CD8-positive, alpha-beta memory T cell (primary cell): ENCODE measurements around the gene PPP1R14B. TPM values are rescaled to one million over a fixed set of nuclear protein-coding genes. Genes with fewer than 3 reads are reported as not detected.

Experiments
- polyA plus RNA-seq: library from polyadenylated mRNA; unstranded; fragments of 300-500 nt; fragmentation: Illumina TruSeq; gene quantifications from one replicate; pipeline ENCODE4 v1.2.3, GENCODE V29; 2021
- total RNA-seq, 2 experiments: library from RNA; stranded (reverse); gene quantifications; one replicate each; pipeline ENCODE4 v1.2.3, GENCODE V29; 2021

Gene PPP1R14B
- total and polyA plus RNA-seq, 3 experiments from 2014 or later, result 57.3 to 381 (median 365) TPM

Other genes starting within 250 kb of the PPP1R14B start
- not detected for gene FLRT1, start 211.0 kb downstream of the PPP1R14B start, total RNA-seq
- gene FLRT1, start 211.0 kb downstream of the PPP1R14B start, polyA plus RNA-seq, result not detected
- gene MACROD1, start 80.8 kb downstream of the PPP1R14B start, total RNA-seq, result 10 to 100 TPM; 19.6 to 25.5 TPM
- 9.2 TPM for gene MACROD1, start 80.8 kb downstream of the PPP1R14B start, polyA plus RNA-seq
- 100 to 1,000 TPM; 457 to 461 TPM for gene STIP1, start 60.8 kb downstream of the PPP1R14B start, total RNA-seq
- gene STIP1, start 60.8 kb downstream of the PPP1R14B start, polyA plus RNA-seq, result 108 TPM
- gene FERMT3, start 40.2 kb downstream of the PPP1R14B start, total RNA-seq, result 100 to 1,000 TPM; 205 to 213 TPM
- 206 TPM for gene FERMT3, start 40.2 kb downstream of the PPP1R14B start, polyA plus RNA-seq
- 10 to 100 TPM; 28.3 to 31.5 TPM for gene TRPT1, start 20.8 kb downstream of the PPP1R14B start, total RNA-seq
- gene TRPT1, start 20.8 kb downstream of the PPP1R14B start, polyA plus RNA-seq, result 47.6 TPM
- 10 to 100 TPM; 75.3 to 78.6 TPM for gene NUDT22, start 20.7 kb downstream of the PPP1R14B start, total RNA-seq
- 51.6 TPM for gene NUDT22, start 20.7 kb downstream of the PPP1R14B start, polyA plus RNA-seq
- 10 to 100 TPM; 25.5 to 26.4 TPM for gene DNAJC4, start 16.4 kb downstream of the PPP1R14B start, total RNA-seq
- 28.7 TPM for gene DNAJC4, start 16.4 kb downstream of the PPP1R14B start, polyA plus RNA-seq
- gene VEGFB, start 12.4 kb downstream of the PPP1R14B start, total RNA-seq, result 10 to 100 TPM; 71.9 to 77.0 TPM
- 19.0 TPM for gene VEGFB, start 12.4 kb downstream of the PPP1R14B start, polyA plus RNA-seq
- 10 to 100 TPM; 27.9 to 28.4 TPM for gene FKBP2, start 5.8 kb downstream of the PPP1R14B start, total RNA-seq
- 124 TPM for gene FKBP2, start 5.8 kb downstream of the PPP1R14B start, polyA plus RNA-seq
- 10 to 100 TPM; 12.5 to 13.6 TPM for gene PLCB3, start 4.6 kb upstream of the PPP1R14B start, total RNA-seq
- 0.47 TPM for gene PLCB3, start 4.6 kb upstream of the PPP1R14B start, polyA plus RNA-seq
- gene BAD, start 37.7 kb upstream of the PPP1R14B start, total RNA-seq, result 10 to 100 TPM; 40.4 to 40.9 TPM
- 56.5 TPM for gene BAD, start 37.7 kb upstream of the PPP1R14B start, polyA plus RNA-seq
- gene GPR137, start 38.9 kb upstream of the PPP1R14B start, total RNA-seq, result 10 to 100 TPM; 64.2 to 65.0 TPM
- 9.1 TPM for gene GPR137, start 38.9 kb upstream of the PPP1R14B start, polyA plus RNA-seq
- gene KCNK4, start 44.4 kb upstream of the PPP1R14B start, total RNA-seq, result not detected
- gene KCNK4, start 44.4 kb upstream of the PPP1R14B start, polyA plus RNA-seq, result not detected
- gene CATSPERZ, start 53.4 kb upstream of the PPP1R14B start, total RNA-seq, result not detected
- not detected for gene CATSPERZ, start 53.4 kb upstream of the PPP1R14B start, polyA plus RNA-seq
- gene ESRRA, start 58.6 kb upstream of the PPP1R14B start, total RNA-seq, result 10 to 100 TPM; 52.2 to 54.3 TPM
- gene ESRRA, start 58.6 kb upstream of the PPP1R14B start, polyA plus RNA-seq, result 11.9 TPM
- 100 to 1,000 TPM; 327 to 332 TPM for gene TRMT112, start 70.6 kb upstream of the PPP1R14B start, total RNA-seq
- 467 TPM for gene TRMT112, start 70.6 kb upstream of the PPP1R14B start, polyA plus RNA-seq
- 100 to 1,000 TPM; 114 to 126 TPM for gene PRDX5, start 71.2 kb upstream of the PPP1R14B start, total RNA-seq
- gene PRDX5, start 71.2 kb upstream of the PPP1R14B start, polyA plus RNA-seq, result 170 TPM
- gene CCDC88B, start 93.3 kb upstream of the PPP1R14B start, total RNA-seq, result 100 to 1,000 TPM; 101 to 105 TPM
- 45.6 TPM for gene CCDC88B, start 93.3 kb upstream of the PPP1R14B start, polyA plus RNA-seq
- gene RPS6KA4, start 112.2 kb upstream of the PPP1R14B start, total RNA-seq, result 10 to 100 TPM; 38.0 to 39.0 TPM
- 15.9 TPM for gene RPS6KA4, start 112.2 kb upstream of the PPP1R14B start, polyA plus RNA-seq